GM18502 (cell line): Measurements from ENCODE around the gene MEG3.

Experiments used
- ATAC-seq: cut with Tn5 transposase; IDR thresholded peaks from one replicate; pipeline ENCODE4 v1.9.1; 2021; ENCODE audit warnings: mild to moderate bottlenecking; ENCODE audit not compliant: unreplicated experiment, poor library complexity

The MEG3 gene

GRCh38 chr14:100905166-100905565 is 79.2 kb downstream of the MEG3 start:
- ATAC-seq: no peak

GRCh38 chr14:100906420-100906819 is 80.5 kb downstream of the MEG3 start:
- no peak for ATAC-seq

- ATAC-seq: no peak
Measured at GRCh38 chr14:100907240-100907639, 81.3 kb downstream of the MEG3 start.

GRCh38 chr14:100909439-100909838 is 83.5 kb downstream of the MEG3 start:
- ATAC-seq: no peak
